Peyer's patch (tissue), 4 donors: ENCODE results near the gene ABCD4. TPM values are rescaled to one million over a fixed set of nuclear protein-coding genes. Genes with fewer than 3 reads are reported as not detected.

ENCODE experiments used
- DNase-seq, 3 donors: peaks; one replicate each; pipeline ENCODE4 v3.0.0-alpha.2; 2017 to 2019
- H3K27ac ChIP-seq, 4 donors: fragments of 200-600 bp; sonication (generic); one replicate each; pipeline ENCODE4 v1.5.1; 2016 to 2019
- H3K27me3 ChIP-seq, 2 donors: fragments of 200-600 bp; sonication (generic); one replicate each; pipeline ENCODE4 v1.5.1; 2019
- H3K36me3 ChIP-seq, 3 donors: fragments of 200-600 bp; sonication (generic); one replicate each; pipeline ENCODE4 v1.5.1; 2016 to 2019
- H3K4me1 ChIP-seq, 4 donors: fragments of 200-600 bp; sonication (generic); one replicate each; pipeline ENCODE4 v1.5.1; 2016 to 2019
- H3K4me3 ChIP-seq, 4 donors: fragments of 200-600 bp; sonication (generic); 1 replicate in 3 of 4; 2 replicates in 1 of 4; pipeline ENCODE4 v1.5.1; 2016 to 2019; ENCODE audit warnings: mild to moderate bottlenecking in 1 of 4
- H3K9me3 ChIP-seq, 4 donors: fragments of 200-600 bp; sonication (generic); one replicate each; pipeline ENCODE4 v1.5.1; 2016 to 2019; ENCODE audit warnings: mild to moderate bottlenecking in 1 of 4
- CTCF ChIP-seq, 6 experiments: fragments of 450-650 bp in 4 of 6; fragments of 200-600 bp in 2 of 6; sonication (generic) in 1 of 6; IDR thresholded peaks; one replicate each; pipeline ENCODE4 v1.5.1; 2017 to 2019; ENCODE audit warnings: antibody characterized with exemption in 6 of 6, mild to moderate bottlenecking in 3 of 6, moderate library complexity in 1 of 6
- POLR2A ChIP-seq, 2 donors: fragments of 450-650 bp; IDR thresholded peaks; one replicate each; pipeline ENCODE4 v1.5.1; 2017; ENCODE audit warnings: antibody characterized with exemption in 2 of 2, mild to moderate bottlenecking in 2 of 2, moderate library complexity in 2 of 2
- total RNA-seq, 4 donors: library from RNA; depleted of rRNA; stranded (reverse); fragments of >200 nt; gene quantifications; one replicate each; pipeline ENCODE4 v1.1.0, GENCODE V29; 2016

The ABCD4 gene
- total RNA-seq, 4 donors from 2014 or later = 89.1 to 139 (median 107) TPM

DNA sequence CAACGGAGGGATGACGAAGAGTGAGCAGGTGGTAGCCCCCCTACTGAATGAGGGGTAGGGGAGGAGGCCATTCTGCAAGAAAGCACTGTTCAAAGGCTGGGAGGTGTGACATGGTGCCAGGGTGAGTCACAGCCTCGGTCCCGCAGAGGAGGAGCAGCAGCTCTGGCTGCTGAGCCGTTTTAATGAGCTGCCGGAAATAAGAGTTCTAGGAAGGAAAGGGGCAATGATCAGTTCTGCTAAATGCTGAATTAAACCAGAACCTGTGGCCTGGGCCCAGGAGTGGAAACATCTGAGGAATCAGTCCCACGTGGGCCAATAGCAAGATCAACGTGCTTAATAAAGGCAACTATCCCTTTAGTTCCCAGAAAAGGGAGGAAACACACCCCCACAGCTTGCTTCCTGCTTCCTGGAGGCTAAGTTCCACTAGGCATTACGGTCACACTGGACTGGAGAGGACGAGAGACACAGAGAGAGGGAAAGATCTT lies 3.6 kb downstream of the ABCD4 start:
- H3K4me3 ChIP-seq = no peak overlapping the region
- H3K27ac ChIP-seq = peak overlapping the region in 2 of 4 donors; percentile 47 to 48

DNA sequence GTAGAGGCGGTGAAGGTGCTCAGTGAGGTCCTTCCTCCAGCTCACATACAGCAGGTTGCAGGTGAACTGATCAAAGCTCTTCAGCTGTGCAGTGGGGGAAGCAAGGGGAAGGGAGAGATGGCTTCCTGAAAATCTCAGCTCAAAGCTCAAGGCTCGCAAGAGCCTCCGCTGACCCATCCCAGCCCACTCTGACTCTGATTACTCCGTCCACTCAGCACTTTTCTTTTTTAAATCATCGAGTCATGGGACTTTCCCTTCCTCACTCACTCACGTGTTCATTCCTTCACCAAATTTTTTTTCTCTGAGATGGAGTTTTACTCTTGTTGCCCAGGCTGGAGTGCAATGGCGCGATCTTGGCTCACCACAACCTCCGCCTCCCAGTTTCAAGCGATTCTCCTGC lies 4.7 kb downstream of the ABCD4 start:
- H3K36me3 ChIP-seq = peaks cover 0 to 48% (median 0%) of the 10 kb centered on the region in 3 donors
- peaks cover 0 to 11% (median 0%) of the 10 kb centered on the region in 4 donors for H3K4me1 ChIP-seq
- H3K9me3 ChIP-seq = no peaks in the 10 kb centered on the region
- DNase-seq = no peak
- TF ChIP-seq POLR2A (IDR thresholded peaks at IDR 0.05) (no peak), CTCF (IDR thresholded peaks at IDR 0.05) (no peak)
- H3K27me3 ChIP-seq = no peaks in the 10 kb centered on the region
- H3K27ac ChIP-seq = no peak overlapping the region
- H3K4me3 ChIP-seq = no peak overlapping the region

More for the DNA sequence above, 3.6 kb downstream of the ABCD4 start:
- Histone ChIP-seq H3K9me3 (no peaks in the 10 kb centered on the region), H3K36me3 (peaks cover 0 to 42% (median 0%) of the 10 kb centered on the region in 3 donors), H3K27me3 (no peaks in the 10 kb centered on the region), H3K4me1 (peaks cover 0 to 15% (median 3%) of the 10 kb centered on the region in 4 donors)
- TF ChIP-seq POLR2A (IDR thresholded peaks at IDR 0.05) (no peak), CTCF (IDR thresholded peaks at IDR 0.05) (no peak)
- peak in 1 of 3 donors; percentile 56 for DNase-seq

- TF ChIP-seq POLR2A (IDR thresholded peaks at IDR 0.05) = no peak
- TF ChIP-seq CTCF (IDR thresholded peaks at IDR 0.05) = no peak
- H3K27me3 ChIP-seq = no peaks in the 10 kb centered on the region
- H3K4me1 ChIP-seq = peaks cover 0 to 5% (median 0%) of the 10 kb centered on the region in 4 donors
- no peak overlapping the region for H3K27ac ChIP-seq
- no peaks in the 10 kb centered on the region for H3K9me3 ChIP-seq
- no peak for DNase-seq
- H3K36me3 ChIP-seq = peaks cover 0 to 68% (median 0%) of the 10 kb centered on the region in 3 donors
- no peak overlapping the region for H3K4me3 ChIP-seq
These were observed 6.7 kb downstream of the ABCD4 start for GRCh38 chr14:74296037-74296467.

GRCh38 chr14:74293606-74294005 lies 9.1 kb downstream of the ABCD4 start:
- Histone ChIP-seq H3K36me3 (peaks cover 0 to 85% (median 0%) of the 10 kb centered on the region in 3 donors), H3K27me3 (no peaks in the 10 kb centered on the region), H3K4me3 (no peak overlapping the region), H3K27ac (peak overlapping the region in 1 of 4 donors; percentile 23), H3K4me1 (no peaks in the 10 kb centered on the region), H3K9me3 (no peaks in the 10 kb centered on the region)
- TF ChIP-seq POLR2A (IDR thresholded peaks at IDR 0.05) (no peak), CTCF (IDR thresholded peaks at IDR 0.05) (peak in 1 of 6 experiments; percentile 12)
- no peak for DNase-seq

GRCh38 chr14:74292061-74292460 lies 10.7 kb downstream of the ABCD4 start:
- Histone ChIP-seq H3K36me3 (peaks cover 0 to 85% (median 0%) of the 10 kb centered on the region in 3 donors), H3K9me3 (no peaks in the 10 kb centered on the region), H3K27me3 (no peaks in the 10 kb centered on the region), H3K4me1 (no peaks in the 10 kb centered on the region), H3K4me3 (no peak overlapping the region), H3K27ac (no peak overlapping the region)
- no peak for TF ChIP-seq CTCF (IDR thresholded peaks at IDR 0.05)
- TF ChIP-seq POLR2A (IDR thresholded peaks at IDR 0.05) = no peak
- no peak for DNase-seq
